Neural crest cell (in vitro differentiated cells): ENCODE results near the gene ZNF792. TPM values are rescaled to one million over a fixed set of nuclear protein-coding genes. Genes with fewer than 3 reads are reported as not detected.
"Not testable (repeated sequence)": the region's sequence is repeated elsewhere in the genome, so short reads cannot be mapped to it uniquely, and the experiment has no call there.

Source experiments
- DNase-seq: peaks from one replicate; pipeline ENCODE4 v3.0.0; 2021; ENCODE audit warnings: low read depth, mixed read lengths, low spot score
- H3K27ac Mint-ChIP-seq: one replicate; pipeline ENCODE4 v1.8.0; 2021; ENCODE audit warnings: mild to moderate bottlenecking, mixed read lengths; ENCODE audit not compliant: unreplicated experiment
- H3K27me3 Mint-ChIP-seq: 2 replicates; pipeline ENCODE4 v1.8.0; 2021; ENCODE audit warnings: low read depth, mild to moderate bottlenecking, mixed read lengths
- H3K36me3 Mint-ChIP-seq: 2 replicates; pipeline ENCODE4 v1.8.0; 2021; ENCODE audit warnings: low read depth, mild to moderate bottlenecking, mixed read lengths
- H3K4me1 Mint-ChIP-seq: 2 replicates; pipeline ENCODE4 v1.8.0; 2021; ENCODE audit warnings: mixed read lengths
- H3K4me3 Mint-ChIP-seq: one replicate; pipeline ENCODE4 v1.8.0; 2021; ENCODE audit warnings: mild to moderate bottlenecking, mixed read lengths
- H3K9me3 Mint-ChIP-seq: 2 replicates; pipeline ENCODE4 v1.8.0; 2021; ENCODE audit warnings: mixed read lengths
- total RNA-seq: library from RNA; stranded (reverse); gene quantifications from 2 replicates; pipeline ENCODE4 v1.2.1, GENCODE V29; 2021
- TF ChIP-seq, protein P1 (sequence below): fragments of 200-600 bp; sonication (generic); conservative IDR thresholded peaks from 2 replicates; pipeline ENCODE4 v1.5.0; 2021; ENCODE audit warnings: antibody characterized with exemption, mild to moderate bottlenecking

The ZNF792 gene
- total RNA-seq, 1 donor from 2014 or later: 7.5 TPM

- Mint-ChIP-seq H3K4me3 (peak within 1 kb of the TSS; percentile 91), H3K27ac (peak within 1 kb of the TSS; percentile 96), H3K9me3 (no peaks in the 10 kb centered on the region), H3K4me1 (peaks cover 52% of the 10 kb centered on the region), H3K36me3 (no peaks in the 10 kb centered on the region), H3K27me3 (no peaks in the 10 kb centered on the region)
- DNase-seq: peak; percentile 72
- TF ChIP-seq, protein P1, sequence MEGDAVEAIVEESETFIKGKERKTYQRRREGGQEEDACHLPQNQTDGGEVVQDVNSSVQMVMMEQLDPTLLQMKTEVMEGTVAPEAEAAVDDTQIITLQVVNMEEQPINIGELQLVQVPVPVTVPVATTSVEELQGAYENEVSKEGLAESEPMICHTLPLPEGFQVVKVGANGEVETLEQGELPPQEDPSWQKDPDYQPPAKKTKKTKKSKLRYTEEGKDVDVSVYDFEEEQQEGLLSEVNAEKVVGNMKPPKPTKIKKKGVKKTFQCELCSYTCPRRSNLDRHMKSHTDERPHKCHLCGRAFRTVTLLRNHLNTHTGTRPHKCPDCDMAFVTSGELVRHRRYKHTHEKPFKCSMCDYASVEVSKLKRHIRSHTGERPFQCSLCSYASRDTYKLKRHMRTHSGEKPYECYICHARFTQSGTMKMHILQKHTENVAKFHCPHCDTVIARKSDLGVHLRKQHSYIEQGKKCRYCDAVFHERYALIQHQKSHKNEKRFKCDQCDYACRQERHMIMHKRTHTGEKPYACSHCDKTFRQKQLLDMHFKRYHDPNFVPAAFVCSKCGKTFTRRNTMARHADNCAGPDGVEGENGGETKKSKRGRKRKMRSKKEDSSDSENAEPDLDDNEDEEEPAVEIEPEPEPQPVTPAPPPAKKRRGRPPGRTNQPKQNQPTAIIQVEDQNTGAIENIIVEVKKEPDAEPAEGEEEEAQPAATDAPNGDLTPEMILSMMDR: no peak
Observed at GRCh38 chr19:34999498-35000337, 35.7 kb upstream of the ZNF792 start, which contains the start of gene GRAMD1A. GRAMD1A (plus strand) TSS chr19:35000323; CDS start chr19:35000479, 156 bp downstream.

- Mint-ChIP-seq H3K27ac (peak overlapping the region; percentile 54), H3K4me1 (peaks cover 48% of the 10 kb centered on the region), H3K27me3 (no peaks in the 10 kb centered on the region), H3K4me3 (peak overlapping the region; percentile 91), H3K36me3 (no peaks in the 10 kb centered on the region), H3K9me3 (no peaks in the 10 kb centered on the region)
- no peak for DNase-seq
- TF ChIP-seq, protein P1: no peak
Observed at GRCh38 chr19:34998777-34999497, 34.9 kb upstream of the ZNF792 start.

GRCh38 chr19:34998224-34998623 lies 34.2 kb upstream of the ZNF792 start:
- peaks cover 42% of the 10 kb centered on the region for H3K4me1 Mint-ChIP-seq
- H3K27ac Mint-ChIP-seq, DNase-seq, H3K36me3 Mint-ChIP-seq, H3K27me3 Mint-ChIP-seq, H3K9me3 Mint-ChIP-seq, H3K4me3 Mint-ChIP-seq: not testable (repeated sequence)

DNA sequence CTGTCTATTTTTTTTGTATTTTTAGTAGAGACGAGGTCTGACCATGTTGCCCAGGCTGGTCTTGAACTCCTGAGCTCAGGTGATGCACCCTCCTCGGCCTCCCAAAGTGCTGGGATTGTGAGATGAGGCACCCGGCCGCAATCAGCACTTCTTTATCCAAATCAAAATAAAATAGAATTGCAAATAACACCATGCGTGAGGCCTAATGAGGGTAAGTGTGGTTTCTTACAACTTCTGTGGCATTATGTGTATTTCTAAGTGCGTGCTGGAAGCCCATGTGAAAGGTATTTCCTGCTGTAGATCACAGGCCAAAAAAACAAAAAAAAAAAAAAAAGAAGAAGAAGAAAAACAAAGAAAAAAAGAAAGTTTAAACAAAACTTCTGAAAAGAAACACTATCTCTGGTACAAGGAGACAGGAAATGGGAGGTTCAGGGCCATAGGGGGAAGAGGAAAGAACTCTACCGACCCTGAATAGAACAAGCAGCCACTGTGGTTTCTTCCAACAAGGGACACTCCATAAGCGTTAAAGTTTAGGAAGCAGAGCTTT lies 33.1 kb upstream of the ZNF792 start:
- DNase-seq: no peak
- H3K4me3 Mint-ChIP-seq: peak overlapping the region; percentile 54
- H3K27ac Mint-ChIP-seq: peak overlapping the region; percentile 63
- no peaks in the 10 kb centered on the region for H3K36me3 Mint-ChIP-seq
- TF ChIP-seq, protein P1: no peak
- no peaks in the 10 kb centered on the region for H3K9me3 Mint-ChIP-seq
- H3K4me1 Mint-ChIP-seq: peaks cover 32% of the 10 kb centered on the region
- H3K27me3 Mint-ChIP-seq: peaks cover 2% of the 10 kb centered on the region

GRCh38 chr19:34995551-34995950 lies 31.5 kb upstream of the ZNF792 start:
- Mint-ChIP-seq H3K36me3 (no peaks in the 10 kb centered on the region), H3K9me3 (no peaks in the 10 kb centered on the region), H3K27me3 (peaks cover 2% of the 10 kb centered on the region), H3K27ac (no peak overlapping the region), H3K4me3 (no peak overlapping the region), H3K4me1 (peaks cover 19% of the 10 kb centered on the region)
- TF ChIP-seq, protein P1: no peak
- no peak for DNase-seq
